GM23338 (cell line): Measurements from ENCODE around the gene HNF1A.

Experiments used
- CREB1 ChIP-seq: fragments of 250-450 bp; sonication (Bioruptor Pico); IDR thresholded peaks from 2 replicates; pipeline ENCODE4 v1.5.0; 2020; ENCODE audit warnings: low read depth, mild to moderate bottlenecking, moderate library complexity
- JUNB ChIP-seq: IDR thresholded peaks from one replicate; pipeline ENCODE4 v1.6.1; 2016; ENCODE audit warnings: antibody characterized with exemption; ENCODE audit not compliant: unreplicated experiment
- TF ChIP-seq, protein P1 (sequence below), 2 experiments: fragments of 200-600 bp in 1 of 2; sonication (generic) in 1 of 2; conservative IDR thresholded peaks; 2 replicates each; pipeline versions ENCODE4 v1.5.1 to v1.6.1; 2016 to 2017; ENCODE audit warnings: antibody characterized with exemption in 2 of 2, low read depth in 2 of 2, mild to moderate bottlenecking in 2 of 2, moderate library complexity in 1 of 2

DNA sequence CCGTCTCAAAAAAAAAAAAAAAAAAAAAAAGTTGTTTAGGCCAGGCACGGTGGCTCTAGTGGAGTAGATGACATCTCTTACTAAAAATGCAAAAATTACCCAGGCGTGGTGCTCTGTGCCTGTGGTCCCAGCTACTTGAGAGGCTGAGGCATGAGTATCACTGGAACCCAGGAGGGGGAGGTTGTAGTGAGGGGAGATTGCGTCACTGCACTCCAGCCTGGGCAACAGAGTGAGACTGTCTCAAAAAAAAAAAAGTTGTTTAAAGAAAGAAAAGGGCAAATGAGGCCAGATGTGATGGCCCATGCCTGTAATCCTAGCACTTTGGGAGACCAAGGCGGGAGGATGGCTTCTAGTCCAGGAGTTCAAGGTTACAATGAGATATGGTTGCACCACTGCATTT is 37.5 kb upstream of the HNF1A start:
- TF ChIP-seq, protein P1, sequence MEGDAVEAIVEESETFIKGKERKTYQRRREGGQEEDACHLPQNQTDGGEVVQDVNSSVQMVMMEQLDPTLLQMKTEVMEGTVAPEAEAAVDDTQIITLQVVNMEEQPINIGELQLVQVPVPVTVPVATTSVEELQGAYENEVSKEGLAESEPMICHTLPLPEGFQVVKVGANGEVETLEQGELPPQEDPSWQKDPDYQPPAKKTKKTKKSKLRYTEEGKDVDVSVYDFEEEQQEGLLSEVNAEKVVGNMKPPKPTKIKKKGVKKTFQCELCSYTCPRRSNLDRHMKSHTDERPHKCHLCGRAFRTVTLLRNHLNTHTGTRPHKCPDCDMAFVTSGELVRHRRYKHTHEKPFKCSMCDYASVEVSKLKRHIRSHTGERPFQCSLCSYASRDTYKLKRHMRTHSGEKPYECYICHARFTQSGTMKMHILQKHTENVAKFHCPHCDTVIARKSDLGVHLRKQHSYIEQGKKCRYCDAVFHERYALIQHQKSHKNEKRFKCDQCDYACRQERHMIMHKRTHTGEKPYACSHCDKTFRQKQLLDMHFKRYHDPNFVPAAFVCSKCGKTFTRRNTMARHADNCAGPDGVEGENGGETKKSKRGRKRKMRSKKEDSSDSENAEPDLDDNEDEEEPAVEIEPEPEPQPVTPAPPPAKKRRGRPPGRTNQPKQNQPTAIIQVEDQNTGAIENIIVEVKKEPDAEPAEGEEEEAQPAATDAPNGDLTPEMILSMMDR (conservative IDR thresholded peaks at IDR 0.05; ENCODE audit: low read depth in 2 of 2), result no peak
- no peak for TF ChIP-seq JUNB
- TF ChIP-seq CREB1, result no peak
